ENCODE measurements around the gene INPP4A.
A peak's percentile ranks its signal among the peaks of the same experiment; 100 is the strongest.

The INPP4A gene

GRCh38 chr2:98540536-98540935, 95.9 kb downstream of the INPP4A start:
- no peak for DNase-seq (ENCODE audit: low read depth, low spot score)

DNA sequence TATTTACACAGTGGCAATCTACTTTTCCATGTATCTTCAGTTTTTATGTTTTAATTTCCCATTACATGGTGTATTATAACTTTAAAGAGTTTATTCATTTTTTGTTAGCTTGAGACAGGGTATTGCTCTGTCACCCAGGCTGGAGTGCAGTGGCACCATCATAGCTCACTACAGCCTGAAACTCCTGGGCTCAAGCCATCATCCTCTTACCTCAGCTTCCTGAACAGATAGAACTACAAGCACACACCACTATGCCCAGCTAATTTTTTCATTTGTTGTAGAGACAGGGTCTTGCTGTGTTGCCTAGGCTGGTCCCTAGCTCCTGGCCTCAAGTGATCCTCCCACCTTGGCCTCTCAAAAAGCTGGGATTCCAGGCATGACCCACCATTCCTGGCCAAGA, 96.8 kb downstream of the INPP4A start:
- no peak for DNase-seq (ENCODE audit: low read depth, low spot score)

GRCh38 chr2:98541906-98542305, 97.2 kb downstream of the INPP4A start:
- DNase-seq (ENCODE audit: low read depth, low spot score), result peak; percentile 74

GRCh38 chr2:98543214-98543613, 98.6 kb downstream of the INPP4A start:
- no peak for DNase-seq (ENCODE audit: low read depth, low spot score)

GRCh38 chr2:98543842-98544241, 99.2 kb downstream of the INPP4A start:
- DNase-seq (ENCODE audit: low read depth, low spot score), result no peak

DNA sequence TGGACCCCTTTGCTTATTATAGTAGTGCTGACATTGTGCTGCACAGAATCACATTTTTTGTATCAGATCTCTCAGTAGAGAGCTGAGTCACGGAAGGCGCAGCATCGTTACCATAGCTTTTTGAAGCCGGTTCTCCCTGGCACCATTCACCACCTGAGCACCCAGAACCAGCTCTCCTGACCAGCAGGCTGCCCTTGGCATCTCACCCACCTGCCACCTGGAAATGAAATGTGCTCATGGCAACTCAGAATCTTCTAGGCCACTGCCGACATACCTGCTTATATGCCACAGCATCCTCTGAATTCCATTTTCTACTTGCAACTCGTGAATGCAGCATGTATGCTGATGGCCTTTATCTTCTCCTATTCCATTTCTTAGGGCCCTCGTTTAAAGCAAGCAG, 100.9 kb downstream of the INPP4A start:
- DNase-seq (ENCODE audit: low read depth, low spot score), result no peak

GRCh38 chr2:98546186-98546585, 101.5 kb downstream of the INPP4A start:
- no peak for DNase-seq (ENCODE audit: low read depth, low spot score)

DNA sequence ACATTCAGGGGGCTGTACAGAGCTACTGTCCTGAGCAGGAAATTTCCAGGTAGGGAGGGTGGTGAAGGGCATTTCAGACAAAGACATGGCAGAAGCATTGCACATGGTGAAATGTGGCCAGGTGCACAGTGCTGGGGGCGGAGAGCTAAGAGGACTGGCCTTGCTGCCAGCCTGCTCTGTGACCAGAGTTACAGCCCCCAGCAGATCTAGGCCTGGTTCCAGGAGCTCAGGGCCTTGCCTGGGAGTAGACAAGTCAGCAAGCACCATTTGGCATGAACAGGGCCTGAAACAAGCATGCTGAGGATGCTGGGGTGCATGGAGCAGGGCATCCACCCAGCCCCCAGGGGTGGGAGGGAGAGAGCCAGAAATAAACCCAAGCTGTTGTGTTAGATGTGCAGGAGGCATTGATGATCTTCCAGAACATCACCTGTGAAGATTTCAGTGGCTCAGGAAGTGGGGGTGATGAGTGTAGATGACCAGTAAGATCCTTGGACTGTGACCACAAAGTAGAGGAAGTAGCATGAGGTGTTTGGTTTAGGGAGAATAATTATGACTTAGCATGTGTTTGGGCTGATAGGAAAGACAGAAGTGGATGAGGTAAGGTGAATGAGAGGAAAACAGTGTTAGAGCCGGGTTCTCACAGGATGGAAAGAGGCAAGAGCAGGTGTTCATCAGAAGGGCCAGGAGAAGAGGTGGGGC, 102.6 kb downstream of the INPP4A start:
- DNase-seq (ENCODE audit: low read depth, low spot score), result no peak

DNA sequence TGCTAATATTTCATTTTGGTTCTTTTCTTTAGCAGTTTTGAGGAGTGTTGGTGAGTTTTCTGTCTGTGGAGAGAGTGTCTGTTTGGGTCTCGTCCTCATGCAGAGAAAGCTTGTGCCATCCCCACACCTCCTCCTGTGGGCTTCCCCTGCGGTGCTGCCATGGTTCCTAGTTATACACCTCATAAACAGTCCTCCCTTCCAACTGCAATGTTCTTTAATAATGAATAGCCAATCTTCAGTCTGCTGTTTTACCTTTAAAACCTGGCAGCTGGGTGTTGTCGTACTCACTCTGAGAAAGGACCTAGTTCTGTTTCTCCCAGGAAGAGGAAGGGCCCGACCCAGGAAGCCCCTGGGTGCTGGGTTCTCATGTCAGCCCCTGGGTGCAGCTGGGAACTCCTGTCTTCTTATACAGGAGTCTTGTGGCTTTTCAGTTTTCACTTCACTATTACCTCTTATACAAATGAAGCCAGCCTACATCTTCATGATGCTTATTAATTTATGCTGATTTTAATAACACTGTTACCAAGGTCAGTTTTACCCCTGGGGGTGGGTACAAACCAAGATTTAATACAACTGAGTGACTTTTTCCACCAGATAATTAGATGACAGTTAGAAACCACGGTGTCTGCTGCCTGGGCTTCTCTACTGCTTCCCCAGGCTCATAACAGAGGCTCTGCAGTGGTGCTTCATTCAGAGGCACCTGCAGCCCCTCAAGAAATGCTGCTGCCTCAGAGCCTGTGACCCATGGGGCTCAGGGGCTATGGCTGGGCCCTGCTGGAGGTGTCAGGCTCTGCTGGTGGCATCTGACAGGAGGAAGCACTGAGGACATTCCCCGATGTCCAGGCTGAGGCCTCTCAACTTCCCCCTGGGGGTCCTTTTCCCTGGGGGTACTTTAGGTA, 104.5 kb downstream of the INPP4A start:
- no peak for DNase-seq (ENCODE audit: low read depth, low spot score)

DNA sequence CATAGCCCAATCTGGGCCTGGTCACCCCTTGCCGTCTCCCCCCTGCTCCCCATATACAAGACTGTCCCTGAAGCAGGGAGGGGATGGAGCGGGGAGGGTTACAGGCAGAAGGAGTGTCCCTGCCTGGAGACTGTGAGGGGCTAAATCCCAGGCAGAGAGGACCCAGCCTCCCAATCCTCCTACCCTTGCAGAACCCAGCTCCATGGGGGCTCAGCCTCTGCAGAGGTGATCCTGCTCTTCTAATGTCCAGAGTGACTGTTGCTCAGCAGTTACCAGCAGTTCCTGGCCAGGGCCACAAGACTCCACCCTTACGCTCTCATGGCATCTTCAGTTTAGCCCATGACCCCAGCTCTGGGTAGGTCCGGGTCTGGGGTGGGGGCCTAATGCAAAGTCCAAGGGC, 105.5 kb downstream of the INPP4A start:
- DNase-seq (ENCODE audit: low read depth, low spot score), result no peak

DNA sequence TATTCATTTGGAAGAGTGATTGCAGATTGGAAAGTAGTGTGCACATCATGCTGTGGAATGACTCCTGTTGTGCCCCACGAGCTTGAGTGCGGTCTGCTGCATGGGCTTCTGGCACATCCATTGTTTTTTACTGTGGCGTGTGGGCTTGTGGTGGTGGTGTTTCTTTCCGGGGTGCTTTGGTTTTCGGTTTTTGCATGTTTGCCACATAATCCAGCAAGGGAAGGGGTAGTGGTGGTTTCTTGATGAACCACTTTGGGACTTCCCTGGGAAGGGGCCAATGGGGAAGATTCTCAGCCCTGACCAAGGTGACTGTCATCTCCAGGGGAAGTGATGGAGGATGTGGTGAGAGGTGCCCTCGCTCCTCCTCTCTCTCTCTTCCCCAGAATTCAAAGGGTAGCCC, 106.7 kb downstream of the INPP4A start:
- DNase-seq (ENCODE audit: low read depth, low spot score), result no peak

DNA sequence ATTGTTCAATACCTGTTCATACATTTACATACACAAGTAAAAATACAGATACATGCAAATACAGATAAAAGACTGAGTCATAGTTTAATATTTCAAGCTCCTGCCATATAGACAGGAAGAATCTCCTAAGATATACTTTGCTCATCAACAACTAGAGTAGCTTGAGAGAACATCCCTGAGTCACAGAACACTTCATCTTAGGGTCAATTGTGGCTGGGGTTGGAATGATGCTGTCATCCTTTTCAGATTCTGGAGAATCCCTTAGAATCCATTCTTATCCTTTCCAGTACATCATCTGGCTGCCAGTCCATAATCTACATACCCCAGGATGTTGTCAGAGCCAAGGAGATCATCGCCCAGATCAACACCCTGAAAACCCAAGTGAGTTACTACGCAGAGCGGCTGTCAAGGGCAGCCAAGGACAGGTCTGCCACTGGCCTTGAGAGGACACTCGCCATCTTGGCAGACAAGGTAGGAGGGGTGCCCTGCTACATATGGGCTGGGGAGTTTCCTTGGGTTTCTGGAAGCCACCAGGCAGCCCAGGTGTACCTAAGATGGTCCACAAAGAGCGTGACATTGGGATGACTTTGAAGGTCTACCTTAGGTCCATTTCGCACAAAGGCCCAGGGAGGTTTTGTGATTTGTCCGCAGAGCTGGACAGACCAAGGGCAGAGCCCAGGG, 108.0 kb downstream of the INPP4A start:
- no peak for DNase-seq (ENCODE audit: low read depth, low spot score)

DNA sequence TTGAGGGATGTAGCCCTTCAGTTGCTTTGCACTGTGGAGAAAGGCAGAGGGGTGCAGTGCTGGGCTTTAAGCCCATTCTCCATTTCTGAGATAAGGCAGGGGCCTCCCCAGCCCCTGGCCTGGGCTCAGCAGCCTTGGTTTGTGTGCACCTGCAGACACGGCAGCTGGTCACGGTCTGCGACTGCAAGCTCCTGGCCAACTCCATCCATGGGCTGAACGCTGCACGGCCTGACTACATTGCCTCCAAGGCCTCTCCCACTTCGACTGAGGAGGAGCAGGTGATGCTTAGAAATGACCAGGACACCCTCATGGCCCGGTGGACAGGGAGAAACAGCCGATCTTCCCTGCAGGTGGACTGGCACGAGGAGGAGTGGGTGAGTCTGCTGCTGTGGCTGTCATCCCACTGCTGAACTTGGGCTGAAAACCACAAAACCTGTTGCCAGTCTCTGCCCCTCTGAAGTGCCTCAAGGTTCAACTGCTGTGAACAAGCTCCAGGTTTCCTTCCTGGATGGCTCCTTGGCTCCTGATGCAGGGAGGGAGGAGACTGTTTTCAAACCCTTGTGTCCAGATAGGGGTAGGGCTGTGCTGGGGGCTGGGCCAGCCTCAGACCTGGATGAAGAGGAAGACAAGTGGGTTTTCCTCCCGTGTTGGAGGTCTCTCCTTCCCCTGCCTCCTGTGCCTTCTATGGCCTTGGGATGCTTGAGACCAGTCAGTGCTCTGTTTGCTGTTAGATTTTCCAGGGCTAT, 109.6 kb downstream of the INPP4A start:
- no peak for DNase-seq (ENCODE audit: low read depth, low spot score)

GRCh38 chr2:98555696-98556095, 111.0 kb downstream of the INPP4A start:
- no peak for DNase-seq (ENCODE audit: low read depth, low spot score)

- no peak for DNase-seq (ENCODE audit: low read depth, low spot score)
Observed at GRCh38 chr2:98556344-98557033, 111.8 kb downstream of the INPP4A start.

GRCh38 chr2:98558852-98559530, 114.3 kb downstream of the INPP4A start:
- no peak for DNase-seq (ENCODE audit: low read depth, low spot score)

- DNase-seq (ENCODE audit: low read depth, low spot score), result no peak
Observed at GRCh38 chr2:98559581-98559980, 114.9 kb downstream of the INPP4A start.

- DNase-seq (ENCODE audit: low read depth, low spot score), result no peak
Observed at GRCh38 chr2:98560256-98560771, 115.7 kb downstream of the INPP4A start.

GRCh38 chr2:98561018-98561417, 116.4 kb downstream of the INPP4A start:
- no peak for DNase-seq (ENCODE audit: low read depth, low spot score)
